Measurements from ENCODE around the gene EHMT1. TPM values are rescaled to one million over a fixed set of nuclear protein-coding genes. Genes with fewer than 3 reads are reported as not detected.

The EHMT1 gene
- total and polyA plus RNA-seq, 10 of the 15 experiments (the other 5 are each of a cell fraction or from before 2014, with no cell fraction given) = 2.9 to 100 (median 48.1) TPM

DNA sequence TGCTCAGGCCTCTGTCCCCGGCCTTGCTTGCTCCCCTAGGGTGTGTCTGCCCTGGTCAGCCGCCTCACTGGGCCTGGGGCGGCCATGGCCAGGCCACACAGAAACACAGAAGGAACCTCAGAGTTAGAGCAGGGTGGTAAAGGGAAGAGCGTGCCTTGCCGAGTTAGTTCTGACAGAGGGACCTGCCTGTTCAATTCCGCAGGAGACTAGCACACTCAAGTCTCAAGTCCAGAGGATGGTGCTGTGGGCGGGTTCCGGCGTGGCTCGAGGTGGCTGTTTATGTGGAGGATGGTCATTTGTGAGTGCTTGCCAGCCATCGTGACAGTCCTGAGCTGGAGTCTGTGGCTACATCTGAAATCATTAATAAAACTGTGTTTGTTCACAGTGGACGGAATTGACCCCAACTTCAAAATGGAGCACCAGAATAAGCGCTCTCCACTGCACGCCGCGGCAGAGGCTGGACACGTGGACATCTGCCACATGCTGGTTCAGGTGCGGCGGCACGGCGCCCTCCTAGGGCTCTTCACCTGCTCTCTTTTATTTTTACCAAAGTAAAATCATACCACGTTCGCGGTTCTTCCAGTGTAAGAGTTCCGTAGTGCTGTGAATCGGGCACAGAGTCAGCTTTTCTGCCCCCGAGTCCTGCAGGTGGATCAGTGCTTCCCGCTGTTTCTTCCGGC lies 163.2 kb downstream of the EHMT1 start (continued):
- TF ChIP-seq, protein P1, sequence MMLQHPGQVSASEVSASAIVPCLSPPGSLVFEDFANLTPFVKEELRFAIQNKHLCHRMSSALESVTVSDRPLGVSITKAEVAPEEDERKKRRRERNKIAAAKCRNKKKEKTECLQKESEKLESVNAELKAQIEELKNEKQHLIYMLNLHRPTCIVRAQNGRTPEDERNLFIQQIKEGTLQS (IDR thresholded peaks at IDR 0.05; ENCODE audit: borderline replicate concordance, extremely low read depth, low read depth, low read length) = no peak
- TF ChIP-seq GATAD2B (conservative IDR thresholded peaks at IDR 0.05; ENCODE audit: low read depth) = no peak
- no peak for TF ChIP-seq RFX5 (IDR thresholded peaks at IDR 0.05; ENCODE audit: low read depth, low read length)
- TF ChIP-seq MYB (IDR thresholded peaks at IDR 0.05; ENCODE audit: borderline replicate concordance, low read depth, low read length) = no peak
- TF ChIP-seq RAD21 (IDR thresholded peaks at IDR 0.05; ENCODE audit: insufficient read depth, low read depth, low read length) = no peak
- TF ChIP-seq ZNF384 (IDR thresholded peaks at IDR 0.05; ENCODE audit: borderline replicate concordance, low read depth, low read length) = no peak
- TF ChIP-seq SMAD1 (IDR thresholded peaks at IDR 0.05; ENCODE audit: low read depth, partially characterized antibody) = no peak

DNA sequence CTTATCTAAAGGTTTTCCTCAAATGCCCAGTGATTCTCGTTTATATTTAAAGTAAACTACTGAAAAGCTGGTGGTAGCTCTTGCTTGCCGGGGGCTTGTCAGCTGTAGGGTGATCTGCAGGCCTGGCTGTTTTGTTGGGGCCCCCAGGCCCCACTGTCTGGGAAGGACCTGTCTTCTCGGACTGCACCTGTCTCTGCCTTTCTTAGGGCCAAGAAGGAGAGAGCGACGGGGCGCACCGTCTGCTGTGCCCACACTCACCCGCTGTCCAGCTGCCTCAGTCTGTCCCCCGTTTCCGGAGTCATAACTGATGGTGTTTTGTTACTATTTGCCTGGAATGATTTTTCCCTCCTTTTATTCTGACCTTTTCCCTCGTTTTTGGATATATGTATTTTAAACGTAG lies 164.7 kb downstream of the EHMT1 start:
- DNase-seq (ENCODE audit: low read depth, low spot score) (no peak), ATAC-seq (no peak), FAIRE-seq (no peak)
- Histone ChIP-seq H3K9ac (ENCODE audit: control insufficient read depth, insufficient read depth, low read length) (no peak overlapping the region), H3K4me1 (ENCODE audit: control insufficient read depth, insufficient read depth, low read length) (no peaks in the 10 kb centered on the region), H4K20me1 (ENCODE audit: control insufficient read depth, insufficient read depth) (no peaks in the 10 kb centered on the region), H3K4me2 (ENCODE audit: control insufficient read depth, insufficient read depth) (no peak overlapping the region), H3K9me3 (replicated peaks; ENCODE audit: control insufficient read depth, insufficient read depth, low read length) (no peaks in the 10 kb centered on the region; the same call in 2 of the 3 replicates), H3K27me3 (replicated peaks in 1 of 2; ENCODE audit: control insufficient read depth in 2 of 2, insufficient read depth in 2 of 2, low read length in 1 of 2) (no peaks in the 10 kb centered on the region), H3K27ac (ENCODE audit: control insufficient read depth, insufficient read depth) (no peak overlapping the region), H3K4me3 (no peak overlapping the region), H3K79me2 (ENCODE audit: control insufficient read depth, insufficient read depth, low read length) (no peaks in the 10 kb centered on the region), H2AFZ (ENCODE audit: control insufficient read depth, low read depth, low read length) (no peak overlapping the region), H3K36me3 (ENCODE audit: control insufficient read depth in 2 of 2, insufficient read depth in 2 of 2, low read length in 1 of 2) (peaks cover 21 to 55% of the 10 kb centered on the region in 2 experiments; a peak in 3 of 4 replicates)
- BruUV-seq (replicated peaks) = no TSS peak
- POLR2A ChIA-PET = no interaction called here
- SMC1A ChIA-PET (ENCODE audit: uncharacterized antibody, unreplicated experiment) = no interaction called here
- CTCF ChIA-PET = no interaction called here
- intact Hi-C loops (cut with micrococcal nuclease; ENCODE audit: unreplicated experiment) (no loop called here), in situ Hi-C loops (cut with MboI) (no loop called here)
- 96% methylated on average over 12 of the region's 12 CpGs for WGBS (ENCODE audit: insufficient coverage, insufficient replicate concordance, low lambda C conversion rate, missing lambda C conversion rate)
- RAD21 ChIA-PET (ENCODE audit: unreplicated experiment) = no interaction called here
- TF ChIP-seq MXI1 (IDR thresholded peaks at IDR 0.05; ENCODE audit: low read depth, low read length) = no peak
- TF ChIP-seq BCL11A (IDR thresholded peaks at IDR 0.05; ENCODE audit: low read depth, low read length) = no peak
- no peak for TF ChIP-seq NFYA (IDR thresholded peaks at IDR 0.05; ENCODE audit: borderline replicate concordance, low read depth, low read length)
- no peak for TF ChIP-seq MYC (IDR thresholded peaks at IDR 0.05; ENCODE audit: insufficient read depth, insufficient read length, insufficient replicate concordance, low read length, severe bottlenecking)
- no peak for TF ChIP-seq NR2C1 (IDR thresholded peaks at IDR 0.05)
- TF ChIP-seq CREB1 (IDR thresholded peaks at IDR 0.05; ENCODE audit: low read depth) = no peak

Data from GM12878 (cell line).